GM20431 (cell line): Measurements from ENCODE around the gene FAM163B.

Source experiments
- in situ Hi-C: fragments of 300-500 bp; cut with MseI, MboI; formaldehyde crosslinking; loops from one replicate; pipeline ENCODE4 v1.15.0; 2020; ENCODE audit warnings: low sequenced_read_pairs; ENCODE audit not compliant: unreplicated experiment

Gene FAM163B

DNA sequence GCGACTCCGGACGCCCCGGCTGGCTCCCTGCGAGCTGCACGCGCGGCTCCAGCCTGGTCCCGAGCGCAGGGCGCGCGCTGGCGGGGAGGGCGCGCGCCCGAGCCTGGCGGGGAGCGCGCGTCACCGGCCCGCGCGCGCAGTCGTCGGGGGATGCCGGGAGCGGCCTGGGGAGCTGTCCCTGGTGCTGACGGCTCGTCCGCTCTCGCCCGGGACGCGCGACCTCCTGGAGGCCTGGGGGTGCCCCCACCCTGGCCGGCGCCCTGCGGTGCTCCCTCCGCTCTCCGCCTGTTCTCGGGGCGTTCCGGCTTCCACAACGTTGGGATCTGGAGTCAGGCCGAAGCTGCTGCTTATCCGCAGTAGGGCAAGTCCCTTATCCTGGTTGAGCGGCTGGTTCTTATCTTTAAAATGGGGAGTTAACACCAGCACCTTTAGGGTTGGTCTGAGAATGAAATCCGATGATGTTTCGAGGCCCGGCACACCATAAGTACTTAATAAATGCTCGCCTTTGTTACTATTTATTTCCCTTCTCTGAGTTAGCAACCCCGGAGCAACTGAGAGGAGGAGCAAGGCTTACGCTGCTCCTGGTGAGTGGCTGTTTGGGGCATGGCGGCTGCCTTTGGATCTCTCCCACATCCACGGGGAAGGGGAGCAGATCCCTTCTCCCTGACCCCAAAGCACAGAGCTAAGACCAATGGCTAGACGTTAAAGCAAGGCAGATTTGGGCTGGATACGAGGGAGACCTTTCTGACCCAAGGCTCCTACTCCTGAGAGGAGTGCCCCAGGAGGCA is at the start of gene FAM163B:
FAM163B (minus strand) TSS at position 79 of the 788 bp plus-strand sequence. CDS start 29,166 bp downstream, outside the sequence.
- in situ Hi-C loops: no loop called here

DNA sequence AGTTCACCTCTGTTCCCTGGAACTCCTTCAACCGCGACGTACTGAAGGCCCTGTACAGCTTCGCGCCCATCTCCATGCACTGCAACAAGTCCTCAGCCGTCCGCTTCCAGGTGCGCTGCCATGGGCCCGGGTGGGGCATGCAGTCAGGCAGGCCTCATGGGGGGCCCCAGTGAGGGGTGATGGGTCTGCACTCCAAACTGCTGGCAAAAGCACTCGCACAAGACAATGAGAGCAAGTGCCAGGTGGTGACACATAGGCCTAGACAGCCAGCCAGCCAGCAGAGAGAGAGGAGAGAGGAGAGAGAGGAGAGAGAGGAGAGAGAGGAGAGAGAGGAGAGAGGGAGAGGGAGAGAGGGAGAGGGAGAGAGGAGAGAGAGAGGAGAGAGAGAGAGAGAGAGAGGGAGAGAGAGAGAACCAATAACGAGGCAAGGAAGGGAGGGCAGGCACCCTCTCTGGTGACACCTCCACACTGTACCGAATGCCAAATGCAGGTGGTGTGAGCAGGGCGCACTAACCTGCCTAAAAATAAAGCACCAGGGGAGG is 48.0 kb upstream of the FAM163B start:
- in situ Hi-C loops: no loop called here

DNA sequence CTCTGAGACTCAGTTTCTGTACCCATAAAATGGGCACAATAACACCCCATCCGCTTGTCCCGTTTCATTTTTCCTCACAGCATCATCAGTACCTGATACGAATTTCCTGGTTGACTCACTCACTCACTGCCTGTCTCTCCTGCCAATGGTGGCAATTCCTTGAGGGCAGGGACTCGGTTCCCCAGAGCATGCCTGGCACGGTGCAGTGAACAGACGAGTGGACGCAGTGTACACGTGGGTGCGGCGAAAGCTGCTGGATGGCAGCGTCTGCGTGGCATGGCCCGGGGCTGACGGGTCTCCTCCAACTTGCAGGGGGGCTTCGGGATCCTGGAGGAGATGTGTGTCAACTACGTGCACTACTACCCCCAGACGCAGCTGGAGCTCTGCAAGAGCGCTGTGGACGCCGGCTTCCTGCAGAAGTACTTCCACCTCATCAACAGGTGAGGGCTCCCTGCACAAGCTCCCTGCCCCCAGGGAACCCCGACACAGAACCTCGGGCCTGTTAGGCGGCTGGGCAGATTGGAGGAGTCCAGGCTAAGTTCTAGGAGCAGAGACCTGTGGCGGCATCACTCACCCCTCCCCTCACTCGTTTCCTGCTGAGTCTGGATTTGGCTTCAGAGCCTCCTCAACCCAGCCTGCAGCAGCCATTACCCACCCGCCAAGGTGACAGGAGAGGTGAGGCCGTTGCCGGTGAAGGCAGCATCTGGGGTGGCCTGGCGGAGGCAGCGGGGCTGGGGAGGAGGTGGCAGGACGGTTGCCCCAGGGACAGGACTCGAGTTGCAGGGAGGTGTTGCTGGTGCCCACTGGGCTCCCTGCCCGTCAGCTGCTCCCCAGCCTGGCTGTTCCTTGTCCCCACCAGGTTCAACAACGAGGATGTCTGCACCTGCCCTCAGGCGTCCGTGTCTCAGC is 47.3 kb upstream of the FAM163B start:
- in situ Hi-C loops: no loop called here

DNA sequence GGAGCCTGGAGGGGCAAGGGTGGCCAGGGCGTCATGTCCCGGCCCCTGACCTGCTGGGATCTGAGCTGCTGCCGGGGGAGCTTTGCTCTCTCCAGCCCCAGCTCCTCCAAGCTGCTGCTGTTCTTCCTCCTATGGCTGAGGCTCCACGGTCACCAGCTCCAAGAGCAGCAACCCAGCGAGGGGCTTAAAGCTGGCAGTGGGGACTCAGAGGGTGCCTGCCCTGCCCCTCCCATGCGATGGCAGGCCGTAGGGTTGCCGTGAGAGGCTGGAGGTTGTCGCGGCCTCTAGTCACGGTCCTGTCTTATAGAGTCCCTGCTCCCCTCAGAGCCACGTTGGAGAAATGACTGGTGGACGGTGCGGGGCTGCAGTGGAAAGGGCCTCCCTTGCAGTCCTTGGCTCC is 46.5 kb upstream of the FAM163B start:
- in situ Hi-C loops: no loop called here

DNA sequence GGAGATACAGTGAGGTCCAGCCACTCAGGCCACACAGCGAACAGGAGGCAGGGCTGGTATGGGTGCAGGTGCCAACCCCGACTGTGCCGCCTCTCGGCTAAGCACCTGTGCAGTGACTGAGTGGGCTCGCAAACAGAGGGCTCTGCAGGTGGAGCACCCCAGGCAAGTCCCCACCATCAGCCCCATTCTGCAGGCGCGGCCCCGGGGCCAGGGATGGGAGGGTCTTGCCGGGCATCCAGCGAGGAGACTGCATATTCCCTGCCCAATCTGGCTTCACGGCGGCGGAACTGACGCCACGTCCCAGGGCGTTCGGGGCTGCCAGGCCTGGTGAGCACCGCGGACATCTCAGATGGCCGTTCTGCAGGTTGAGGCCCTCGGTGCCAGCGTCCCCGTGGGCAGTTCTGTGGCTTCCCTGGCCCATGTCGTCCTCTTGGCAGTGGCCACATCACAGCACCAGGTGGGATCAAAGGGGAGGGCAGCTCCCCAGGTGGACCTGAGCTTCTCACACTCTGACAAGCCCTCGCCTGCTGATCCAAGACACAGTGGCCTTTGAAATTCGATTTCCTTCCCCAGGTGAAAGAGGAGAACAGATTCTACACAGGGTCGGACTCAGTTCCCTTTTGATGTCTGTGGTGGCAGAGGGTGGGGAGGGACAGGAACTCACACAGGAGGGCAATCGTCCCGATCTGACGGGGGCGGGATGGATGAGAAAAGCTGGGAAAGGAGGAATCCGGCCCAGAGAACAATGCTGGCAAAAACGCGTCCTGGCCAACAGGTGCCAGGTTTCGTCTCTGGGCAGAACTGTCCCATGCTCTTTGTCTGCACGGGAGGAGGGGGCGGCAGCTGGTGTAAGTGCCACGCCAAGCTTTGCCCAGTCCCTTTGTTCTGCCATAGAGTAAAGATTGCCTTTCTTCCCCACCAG is 45.8 kb upstream of the FAM163B start:
- in situ Hi-C loops: no loop called here

DNA sequence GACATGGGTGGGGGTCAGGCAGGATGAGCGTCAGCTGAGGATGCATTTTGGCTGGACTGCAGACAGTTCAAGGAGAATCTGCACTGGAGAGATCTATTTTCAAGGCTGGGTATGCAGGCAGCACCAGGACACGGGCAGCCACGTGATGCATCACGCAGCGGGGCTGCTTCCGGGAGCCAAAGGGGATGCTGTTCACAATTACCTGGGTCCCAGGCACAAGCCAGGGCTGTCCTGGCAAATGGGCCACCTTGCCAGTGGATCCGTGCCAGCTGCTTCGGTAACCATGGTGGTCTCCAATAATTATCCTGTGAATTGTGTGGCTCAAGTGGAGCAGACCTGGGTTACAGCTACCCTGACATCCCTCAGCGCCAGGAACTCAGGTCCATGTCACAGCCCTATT is 44.4 kb upstream of the FAM163B start:
- in situ Hi-C loops: no loop called here

DNA sequence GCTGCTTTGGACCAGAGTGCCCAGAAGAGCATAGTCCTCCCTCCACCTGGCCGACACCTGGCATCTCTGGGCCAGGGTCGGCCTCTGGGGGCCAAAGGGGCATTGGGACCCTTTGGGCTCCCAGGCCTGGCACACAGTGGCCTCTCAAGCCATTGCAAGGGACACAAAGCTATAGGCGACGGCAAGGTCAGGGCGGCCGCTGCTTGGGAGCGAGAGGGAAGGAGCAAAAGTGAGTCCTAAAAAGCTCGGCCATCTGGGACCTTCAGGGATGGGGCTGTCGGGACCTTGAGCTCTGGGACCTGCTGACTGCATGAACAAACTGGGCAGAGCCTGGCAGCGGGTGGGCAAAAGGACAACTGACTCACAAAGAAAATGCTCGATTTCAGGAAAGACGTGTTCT is 40.8 kb upstream of the FAM163B start:
- in situ Hi-C loops: no loop called here

DNA sequence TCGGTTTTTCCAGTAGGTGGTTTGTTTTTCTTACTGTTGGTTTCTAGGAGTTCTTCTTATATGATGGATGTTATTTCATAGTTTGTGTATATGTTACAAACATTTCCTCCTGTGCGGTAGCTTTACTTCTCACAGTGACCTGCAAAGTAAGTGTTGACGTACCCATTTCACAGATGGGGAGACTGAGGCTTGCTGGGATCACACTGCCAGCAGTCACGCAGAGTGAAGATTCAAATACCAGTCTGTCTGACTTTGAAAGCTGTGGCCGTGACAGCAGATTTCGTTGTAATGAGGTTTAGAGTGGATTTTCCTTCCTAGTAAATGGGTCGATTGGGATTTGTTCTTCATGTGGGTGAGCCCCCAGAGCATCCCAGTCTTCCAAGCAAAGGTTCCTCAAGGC is 40.0 kb upstream of the FAM163B start:
- in situ Hi-C loops: no loop called here

DNA sequence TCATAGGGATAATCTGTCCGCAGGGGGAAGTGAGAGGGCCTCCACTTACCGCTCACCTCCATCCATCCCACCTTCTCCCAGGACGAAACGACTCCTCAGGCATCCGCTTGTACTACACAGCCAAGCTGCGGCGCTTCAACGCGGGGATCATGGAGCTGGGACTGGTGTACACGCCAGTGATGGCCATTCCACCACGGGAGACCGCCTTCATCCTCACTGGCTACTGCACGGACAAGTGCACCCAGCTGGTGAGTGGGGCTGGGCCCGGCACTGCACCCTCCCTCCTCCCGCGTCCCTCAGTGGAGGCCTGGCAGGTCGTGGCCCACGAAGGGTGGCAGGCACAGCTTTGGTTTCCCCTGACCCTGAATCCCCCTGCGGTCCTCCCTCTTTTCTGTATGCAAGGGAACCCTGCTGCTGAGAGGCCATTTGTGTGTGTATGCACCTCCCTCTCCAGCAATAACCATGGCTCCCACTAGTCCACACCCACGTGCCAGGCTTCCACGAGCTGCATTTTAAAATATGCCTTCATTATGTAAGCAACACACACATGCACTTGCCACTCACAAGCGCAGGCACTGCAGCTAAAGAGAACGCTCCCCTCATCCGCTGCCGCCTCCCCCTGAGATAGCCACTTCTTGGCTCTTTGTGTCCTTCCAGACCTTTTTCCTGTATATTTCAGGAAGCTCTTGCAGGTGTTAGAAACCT is 38.7 kb upstream of the FAM163B start:
- in situ Hi-C loops: no loop called here

DNA sequence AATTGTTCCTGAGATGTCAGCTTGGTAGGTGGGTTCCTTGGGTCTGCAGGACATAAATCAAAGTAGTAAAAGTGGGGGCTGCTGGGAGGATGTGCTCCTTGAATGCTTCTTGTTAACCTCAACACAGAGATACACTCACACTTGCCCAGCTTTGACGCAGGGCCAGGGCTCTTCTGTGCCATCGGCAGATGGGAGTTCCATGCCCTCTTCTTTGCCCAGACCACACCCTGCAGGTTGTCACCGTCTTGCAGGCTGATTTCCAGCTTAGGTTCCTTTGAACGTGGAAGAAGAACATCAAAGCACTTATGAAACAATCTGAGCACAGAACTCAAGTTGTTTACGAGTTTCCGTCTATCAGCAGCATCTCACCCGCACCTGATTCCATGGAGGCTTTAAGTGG is 38.0 kb upstream of the FAM163B start:
- in situ Hi-C loops: no loop called here

DNA sequence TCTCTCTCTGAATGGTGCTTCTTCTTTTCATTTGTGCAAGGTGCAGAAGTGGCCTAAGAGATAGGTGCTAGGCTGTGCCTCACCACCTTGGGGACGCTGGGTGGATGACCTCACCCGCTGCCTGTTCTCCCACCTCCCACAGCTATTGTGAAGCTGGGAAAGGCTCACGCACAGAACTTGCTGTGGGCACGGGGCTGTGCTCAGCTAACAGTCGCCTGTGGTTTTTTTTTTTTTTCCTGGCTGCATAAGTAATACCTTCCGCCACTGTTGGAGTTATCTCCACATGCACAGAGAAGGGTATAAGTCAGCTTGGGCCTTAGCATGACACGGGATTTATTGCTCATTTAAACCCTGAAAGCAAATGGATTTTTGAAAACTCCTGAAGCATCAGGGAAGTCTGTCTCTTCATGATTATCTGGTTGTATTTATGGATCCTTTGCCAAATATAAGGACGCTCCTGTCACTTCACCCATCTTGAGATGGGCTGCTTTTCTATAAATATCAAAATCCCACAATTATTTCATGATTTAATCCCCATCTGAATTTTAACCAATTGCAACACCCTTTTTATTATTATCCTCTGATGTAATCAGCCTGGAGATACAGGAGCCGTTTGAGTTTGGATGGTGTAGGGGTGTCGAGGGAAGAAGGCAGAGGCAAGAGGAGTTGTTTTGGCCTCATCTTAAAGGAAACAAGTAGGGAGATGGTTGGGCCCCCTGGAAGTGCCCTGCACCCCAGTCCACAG is 36.0 kb upstream of the FAM163B start:
- in situ Hi-C loops: no loop called here

DNA sequence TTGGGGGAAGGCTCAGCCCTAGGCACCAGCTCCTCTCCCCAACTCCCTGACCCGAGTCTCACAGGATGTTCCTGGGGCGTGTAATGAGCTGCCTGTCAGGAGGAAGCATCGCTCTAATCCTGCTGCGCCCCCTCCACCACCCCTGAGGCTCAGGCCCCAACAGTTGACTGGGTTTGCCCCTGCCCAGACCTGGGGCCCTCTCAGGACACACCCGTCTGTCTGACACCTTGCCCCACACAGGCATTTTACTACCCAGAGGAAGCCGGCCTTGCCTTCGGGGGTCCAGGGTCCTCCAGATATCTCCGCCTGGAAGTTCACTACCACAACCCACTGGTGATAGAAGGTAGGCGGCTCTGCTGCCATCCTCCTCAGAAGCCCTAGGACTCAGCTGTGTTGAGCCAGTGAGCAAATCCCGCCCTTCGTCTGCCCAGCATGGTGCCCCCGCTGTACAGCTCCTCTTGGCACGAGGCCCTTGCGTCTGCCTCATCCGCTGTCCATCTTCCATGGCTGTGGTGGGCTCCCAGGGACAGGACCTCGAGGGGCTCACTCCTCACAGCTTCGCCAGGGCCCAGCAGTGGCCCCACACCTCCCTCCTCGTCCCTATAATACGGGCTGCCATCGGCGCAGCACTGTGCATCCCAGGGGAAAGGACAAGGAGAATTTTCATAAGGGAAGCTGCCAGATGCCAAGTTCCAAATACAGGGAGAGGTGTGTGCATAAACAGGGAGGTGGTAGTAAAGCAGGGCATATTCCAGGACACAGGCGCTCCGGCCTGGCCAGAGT is 35.0 kb upstream of the FAM163B start:
- in situ Hi-C loops: no loop called here

DNA sequence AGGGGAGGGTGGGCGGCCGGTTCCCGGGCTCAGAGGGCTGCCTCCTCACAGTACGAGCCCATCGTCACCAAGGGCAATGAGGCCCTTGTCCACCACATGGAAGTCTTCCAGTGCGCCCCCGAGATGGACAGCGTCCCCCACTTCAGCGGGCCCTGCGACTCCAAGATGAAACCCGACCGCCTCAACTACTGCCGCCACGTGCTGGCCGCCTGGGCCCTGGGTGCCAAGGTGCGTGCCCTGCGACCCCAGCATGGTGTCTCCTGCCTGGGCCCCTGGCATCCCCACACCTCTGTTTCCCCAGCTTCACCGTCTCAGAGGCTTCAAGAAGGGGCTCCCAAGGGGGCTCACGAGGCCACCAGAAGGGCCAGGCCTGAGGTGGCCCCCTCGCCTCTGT is 34.2 kb upstream of the FAM163B start:
- in situ Hi-C loops: no loop called here

DNA sequence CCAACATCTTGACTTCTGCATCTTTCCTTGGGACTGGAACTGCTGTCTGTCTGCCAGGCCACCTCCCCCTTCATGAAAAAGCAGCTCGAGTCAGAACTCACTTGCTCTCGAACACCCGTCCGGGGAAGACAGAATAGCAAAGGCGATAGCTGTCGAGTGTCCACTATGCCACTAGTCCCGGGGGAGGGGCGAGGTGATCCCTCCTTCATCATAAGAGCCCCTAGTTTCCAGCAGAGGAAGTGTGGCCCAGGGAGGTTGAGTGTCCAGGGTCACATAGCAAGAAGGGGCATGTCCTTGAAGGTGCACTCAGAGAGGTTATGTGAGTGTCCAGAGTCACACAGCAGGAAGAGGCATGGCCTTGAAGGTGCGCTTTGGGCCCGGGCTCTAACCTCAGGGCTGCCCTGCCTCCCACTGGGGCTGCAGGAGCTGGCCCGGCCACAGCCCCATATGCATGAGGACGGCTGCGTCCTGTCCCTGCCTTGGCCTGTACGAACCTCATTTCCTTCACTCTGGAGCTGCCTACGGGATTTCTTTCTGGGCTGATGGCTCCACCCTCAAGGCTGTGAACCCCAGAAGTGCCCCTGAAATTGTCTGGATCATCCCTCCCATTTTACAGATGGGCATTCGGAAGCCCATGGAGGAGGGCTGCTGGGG is 33.6 kb upstream of the FAM163B start:
- in situ Hi-C loops: no loop called here

DNA sequence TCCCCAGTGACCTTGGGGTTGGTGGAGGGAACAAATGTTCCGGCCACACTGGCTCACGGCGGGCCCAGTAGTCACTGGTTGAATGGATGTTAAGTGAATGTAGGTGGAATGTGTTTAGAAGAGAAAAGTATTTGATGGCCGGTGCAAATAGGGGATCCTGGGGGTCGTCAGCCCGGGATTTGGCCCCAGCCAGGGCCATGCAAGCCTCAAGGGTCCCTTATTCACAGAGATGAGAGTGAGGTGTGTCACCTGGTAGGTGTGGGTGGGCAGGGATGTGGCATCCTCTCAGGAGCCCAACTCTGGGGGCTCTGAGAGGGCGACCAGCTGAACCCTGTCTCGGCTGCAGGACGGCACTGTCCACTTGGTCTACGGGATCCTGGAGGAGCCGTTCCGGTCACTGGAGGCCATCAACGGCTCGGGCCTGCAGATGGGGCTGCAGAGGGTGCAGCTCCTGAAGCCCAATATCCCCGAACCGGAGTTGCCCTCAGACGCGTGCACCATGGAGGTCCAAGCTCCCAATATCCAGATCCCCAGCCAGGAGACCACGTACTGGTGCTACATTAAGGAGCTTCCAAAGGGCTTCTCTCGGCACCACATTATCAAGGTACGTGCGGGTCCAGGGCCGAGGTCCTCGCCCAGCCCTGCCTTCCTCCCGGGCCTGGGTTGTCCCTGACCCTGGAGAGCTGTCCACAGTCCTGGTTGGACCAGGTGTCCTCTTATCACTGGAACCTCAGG is 32.8 kb upstream of the FAM163B start:
- in situ Hi-C loops: no loop called here

DNA sequence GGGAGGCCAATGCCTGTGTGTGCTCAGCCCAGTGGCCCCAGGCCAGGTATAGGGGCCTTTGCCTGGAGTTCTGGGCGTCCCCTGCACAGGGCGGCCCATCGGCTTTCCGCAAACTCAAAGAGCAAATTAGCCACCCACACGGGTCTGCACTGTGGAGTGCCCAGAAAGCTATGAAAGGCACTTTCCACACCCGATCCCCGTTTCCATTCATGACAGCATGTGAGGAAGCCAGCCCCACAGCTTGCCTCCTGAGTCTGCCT is 32.1 kb upstream of the FAM163B start:
- in situ Hi-C loops: no loop called here
